Putamen (tissue), 1 donor: ENCODE measurements around the gene TSPAN17.

Experiments
- DNase-seq: peaks from one replicate; pipeline ENCODE4 v3.0.0-alpha.2; 2016; ENCODE audit warnings: low spot score

The TSPAN17 gene

DNA sequence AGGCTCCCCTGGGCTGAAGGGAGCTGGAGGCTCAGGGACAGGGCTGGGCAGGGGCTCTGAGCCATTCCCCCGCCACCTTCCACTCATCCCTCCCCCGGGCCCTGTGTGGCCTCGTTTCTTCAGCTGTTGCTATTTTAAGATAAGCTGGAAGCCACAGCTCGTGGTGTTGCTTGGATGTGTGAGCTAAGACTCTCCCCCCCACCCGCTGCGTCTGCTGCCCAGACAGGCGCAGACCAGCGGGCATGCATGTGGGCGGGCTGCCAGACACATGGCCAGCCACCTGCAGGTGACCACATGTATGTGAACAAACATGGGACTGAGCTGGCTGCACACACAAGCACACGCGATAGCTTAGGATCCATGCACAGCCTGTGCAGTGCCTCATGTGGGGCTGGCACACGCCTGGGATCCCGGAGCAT lies 25.6 kb upstream of the TSPAN17 start:
- DNase-seq: no peak

GRCh38 chr5:176624142-176624541 lies 23.1 kb upstream of the TSPAN17 start:
- no peak for DNase-seq

DNA sequence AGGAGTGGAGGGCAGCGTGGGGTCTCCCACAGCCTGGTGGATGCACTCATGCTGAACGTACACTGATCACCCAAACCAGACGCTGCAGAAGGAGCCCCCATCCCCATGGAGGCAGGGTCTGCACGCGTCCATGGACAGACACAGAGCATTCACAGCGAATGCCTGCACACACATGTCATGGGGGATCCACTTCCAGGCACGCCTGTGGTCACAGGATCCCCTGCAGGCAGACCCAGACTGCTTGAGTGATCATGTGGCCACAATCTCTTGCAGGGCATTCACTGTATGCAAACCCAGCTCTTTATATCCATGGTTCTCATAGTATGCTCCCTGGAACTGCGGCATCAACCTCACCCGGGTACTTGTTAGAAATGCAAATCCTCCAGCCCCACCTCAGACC lies 22.3 kb upstream of the TSPAN17 start:
- no peak for DNase-seq

DNA sequence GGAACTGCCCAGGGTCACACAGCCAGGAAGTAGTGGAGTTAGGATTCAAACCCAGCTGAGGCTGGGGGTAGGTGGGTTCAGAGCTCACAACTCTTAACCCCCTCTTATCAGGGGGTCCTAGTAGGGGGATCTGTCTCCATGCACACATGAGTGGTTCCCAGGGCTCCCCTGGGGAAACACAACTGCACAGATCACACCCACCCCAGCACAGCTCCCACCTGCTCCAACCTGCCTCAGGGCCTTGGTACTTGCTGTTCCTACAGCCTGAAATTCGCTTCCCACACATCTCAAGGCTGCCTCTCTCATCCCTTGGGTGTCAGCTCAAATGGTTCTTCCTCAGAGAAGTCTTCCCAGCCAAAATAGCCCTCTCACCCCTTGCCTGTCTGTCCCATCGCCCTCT lies 21.8 kb upstream of the TSPAN17 start:
- DNase-seq: no peak

DNA sequence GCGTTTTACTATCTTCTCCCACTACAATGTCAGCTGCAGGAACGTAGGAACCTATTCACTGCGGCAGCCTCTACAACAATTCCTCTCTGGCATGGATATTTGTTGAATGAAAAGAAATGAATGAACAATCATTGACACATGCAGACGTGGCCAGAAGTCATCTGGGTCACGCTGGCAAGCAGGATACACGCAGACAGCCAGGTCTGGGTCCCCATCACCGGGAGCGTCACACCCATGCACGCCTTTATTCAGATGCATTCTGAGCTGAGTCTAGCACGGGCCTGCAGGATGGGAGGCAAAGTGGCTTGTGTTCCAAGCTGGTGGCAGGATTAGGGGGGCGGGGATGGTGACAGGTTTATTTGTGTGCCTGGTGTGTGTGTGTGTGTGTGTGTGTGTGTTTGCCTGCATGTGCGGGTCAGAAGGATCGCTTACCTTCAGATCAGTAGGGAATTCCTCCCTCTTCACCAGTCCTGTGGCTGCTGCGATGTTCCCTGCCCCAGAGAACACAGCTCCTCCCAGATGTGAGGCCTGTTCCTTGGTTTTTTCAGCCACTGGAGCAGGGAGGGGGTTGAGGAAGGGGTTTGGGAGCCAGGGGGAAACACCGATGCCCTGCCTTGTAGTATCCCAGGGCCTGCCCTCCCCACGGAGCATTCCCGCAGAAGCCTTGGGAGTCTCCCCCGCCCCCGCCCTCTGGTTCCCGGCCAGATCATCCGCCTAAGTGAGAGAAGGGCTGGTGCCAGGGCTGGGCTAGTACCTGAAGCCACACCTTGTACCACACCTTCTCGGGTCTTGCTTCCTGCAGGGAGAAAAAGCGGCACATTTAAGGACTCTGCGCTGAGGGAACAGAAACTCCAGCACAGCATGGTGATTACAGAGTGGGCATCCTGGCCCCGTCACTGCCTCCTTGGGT lies 21.1 kb upstream of the TSPAN17 start:
- no peak for DNase-seq

GRCh38 chr5:176626876-176627236 lies 20.4 kb upstream of the TSPAN17 start:
- DNase-seq: no peak

DNA sequence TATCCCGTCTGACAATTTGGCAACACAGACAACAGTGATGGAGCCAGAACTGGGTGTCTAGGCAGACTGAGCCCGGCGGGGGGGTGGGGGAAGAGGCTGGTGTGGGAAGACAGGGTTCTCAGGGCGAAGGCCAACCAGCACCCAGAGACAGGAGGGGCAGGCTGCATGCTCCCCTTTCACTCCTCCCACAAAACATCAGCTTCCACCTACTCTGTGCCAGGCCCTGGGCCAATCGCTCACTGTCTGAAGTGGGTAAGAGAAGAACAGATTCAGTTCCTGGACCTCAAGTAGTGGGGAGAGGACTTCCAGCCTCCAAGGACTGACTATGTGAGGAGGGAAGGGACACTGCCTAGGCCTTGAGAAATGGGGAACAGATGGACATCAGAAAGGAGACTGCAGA lies 19.7 kb upstream of the TSPAN17 start:
- no peak for DNase-seq

- no peak for DNase-seq
Observed at GRCh38 chr5:176628406-176629228, 18.7 kb upstream of the TSPAN17 start.

GRCh38 chr5:176629317-176629852 lies 17.9 kb upstream of the TSPAN17 start:
- DNase-seq: no peak

DNA sequence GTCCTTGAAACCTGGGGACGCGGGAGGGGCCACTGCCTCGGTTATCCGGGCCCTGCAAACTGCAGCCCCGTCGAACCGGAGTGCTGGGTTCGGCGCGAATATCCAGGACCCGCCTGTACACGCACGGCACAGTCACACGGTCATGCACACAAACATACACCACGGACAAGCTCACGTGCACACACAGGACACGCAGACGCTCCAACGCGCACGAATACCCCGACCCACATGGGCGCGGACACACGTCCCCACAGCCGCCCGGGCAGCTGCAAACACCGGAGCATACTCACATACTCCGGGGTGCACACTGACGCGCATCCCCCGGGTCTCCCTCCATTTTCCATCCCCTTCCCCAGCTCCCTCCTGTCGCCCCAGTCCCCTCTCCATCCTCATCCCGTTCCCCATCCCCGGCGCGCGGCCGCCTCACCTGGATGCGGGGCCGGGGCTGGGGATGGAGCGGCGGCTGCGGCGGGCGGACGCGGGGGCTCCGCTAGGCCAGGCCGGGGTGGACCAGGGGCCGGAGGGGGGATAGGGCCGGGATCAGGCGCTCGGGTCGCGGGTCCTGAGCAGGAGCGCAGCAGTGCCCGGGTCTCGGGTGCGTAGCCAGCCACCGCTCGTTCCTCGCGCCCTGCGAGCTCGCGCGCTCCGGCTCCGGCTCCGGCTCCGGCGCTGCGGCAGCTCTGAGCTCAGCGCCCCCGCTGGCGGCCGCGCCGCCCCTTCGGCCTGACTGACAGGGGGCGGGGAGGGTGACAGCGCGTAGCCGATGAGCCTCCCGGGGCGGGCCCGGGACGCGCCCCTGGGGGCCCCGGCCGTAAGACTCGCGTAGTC lies 17.2 kb upstream of the TSPAN17 start, which contains the start of the genes EIF4E1B and SNCB:
EIF4E1B (plus strand) TSS at position 823 of the 828 bp plus-strand sequence. CDS start 12,113 bp downstream, outside the sequence.
SNCB (minus strand) TSS at position 682 of the 828 bp plus-strand sequence. CDS start 880 bp downstream, outside the sequence.
- peak; percentile 35 for DNase-seq

- DNase-seq: no peak
Observed at GRCh38 chr5:176630681-176631222, 16.5 kb upstream of the TSPAN17 start.

- DNase-seq: no peak
Observed at GRCh38 chr5:176631383-176632200, 15.7 kb upstream of the TSPAN17 start.

- DNase-seq: no peak
Observed at GRCh38 chr5:176632745-176633144, 14.5 kb upstream of the TSPAN17 start.

- DNase-seq: no peak
Observed at GRCh38 chr5:176633598-176633997, 13.7 kb upstream of the TSPAN17 start.

DNA sequence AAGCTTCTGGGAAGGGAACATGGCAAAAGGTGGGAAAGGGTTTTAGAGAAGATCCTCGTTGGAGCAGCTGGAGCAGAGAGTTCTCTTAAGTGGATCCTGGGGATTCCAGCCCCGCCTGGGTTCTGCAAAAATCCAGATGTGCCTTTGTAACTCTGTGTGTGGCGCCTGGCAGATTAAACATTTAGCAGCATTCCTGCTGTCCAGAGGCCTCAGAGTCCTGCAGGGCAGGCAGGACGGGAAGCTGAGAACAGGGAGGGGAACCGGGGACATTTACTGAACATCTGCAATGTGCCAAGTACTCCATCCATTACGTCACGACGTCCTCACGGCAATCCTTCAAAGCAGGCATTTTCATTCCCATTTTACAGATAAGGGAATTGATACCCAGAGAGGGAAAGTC lies 10.9 kb upstream of the TSPAN17 start:
- DNase-seq: no peak

GRCh38 chr5:176637556-176637955 lies 9.7 kb upstream of the TSPAN17 start:
- DNase-seq: no peak

- no peak for DNase-seq
Observed at GRCh38 chr5:176638437-176638836, 8.8 kb upstream of the TSPAN17 start.

- no peak for DNase-seq
Observed at GRCh38 chr5:176639208-176639607, 8.1 kb upstream of the TSPAN17 start.

DNA sequence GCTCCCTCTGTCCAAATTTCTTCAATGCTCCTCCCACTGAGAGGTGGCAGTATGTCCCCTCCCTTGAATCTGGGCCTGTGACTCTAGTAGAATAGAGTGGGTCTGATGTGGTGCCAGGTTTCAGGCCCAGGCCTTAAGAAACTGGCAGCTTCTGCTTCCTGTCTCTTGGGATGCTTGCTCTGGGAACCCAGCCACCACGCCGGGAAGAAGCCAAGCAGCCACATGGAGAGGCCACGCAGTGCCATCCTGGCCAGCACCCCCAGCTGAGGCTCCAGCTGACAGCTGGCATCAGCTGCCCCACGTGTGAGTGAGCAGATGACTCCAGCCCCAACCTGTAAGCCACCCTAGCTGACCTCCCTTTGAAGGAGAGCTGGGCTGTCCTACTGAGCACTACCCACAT lies 7.3 kb upstream of the TSPAN17 start:
- DNase-seq: peak; percentile 53

GRCh38 chr5:176640616-176641015 lies 6.7 kb upstream of the TSPAN17 start:
- no peak for DNase-seq
